Mononuclear cell (primary cell): ENCODE measurements around the gene CALML5. TPM values are rescaled to one million over a fixed set of nuclear protein-coding genes. Genes with fewer than 3 reads are reported as not detected.

Experiments
- total RNA-seq: library from RNA; depleted of rRNA; stranded (reverse); fragments of >200 nt; gene quantifications from one replicate; pipeline ENCODE4 v1.2.3, GENCODE V29; 2012

The CALML5 gene
- total RNA-seq, 1 donor = not detected

Other genes starting within 250 kb of the CALML5 start
- gene UCN3, start 134.6 kb downstream of the CALML5 start, total RNA-seq = not detected
- not detected for gene TUBAL3, start 94.7 kb downstream of the CALML5 start, total RNA-seq
- gene NET1, start 87.0 kb downstream of the CALML5 start, total RNA-seq = 24.6 TPM
- not detected for gene CALML3, start 25.4 kb upstream of the CALML5 start, total RNA-seq
- 3.1 TPM for gene ASB13, start 167.0 kb upstream of the CALML5 start, total RNA-seq
- 114 TPM for gene TASOR2, start 185.3 kb upstream of the CALML5 start, total RNA-seq